NCI-H748 (cell line): ENCODE data around the gene PMS2.
"Not testable (repeated sequence)": the region's sequence is repeated elsewhere in the genome, so short reads cannot be mapped to it uniquely, and the experiment has no call there.

Experiments used
- DNase-seq: peaks from one replicate; lab custom pipeline; 2025; ENCODE audit not compliant: unreplicated experiment; lab: John Stamatoyannopoulos, UW

PMS2 gene

DNA sequence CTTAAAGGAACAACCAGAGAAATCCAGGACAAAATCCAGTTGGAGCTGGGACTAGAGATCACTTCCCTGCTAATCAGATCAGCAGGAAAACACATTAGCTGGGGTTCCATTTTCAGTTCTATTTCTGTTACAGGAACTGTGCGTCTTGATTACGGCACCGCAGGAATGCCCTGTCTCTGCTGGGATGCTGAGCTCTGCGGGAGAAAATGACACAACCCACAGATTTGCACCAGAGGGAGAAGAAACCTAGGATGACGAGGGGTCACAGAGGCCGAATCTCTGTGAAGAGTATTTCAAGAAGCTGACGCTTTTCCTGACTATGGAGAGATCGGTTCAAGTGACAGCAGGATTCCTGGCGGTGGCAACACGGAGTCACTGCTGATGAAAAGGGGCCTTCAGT, 78.6 kb downstream of the PMS2 start:
- DNase-seq = not testable (repeated sequence)

DNA sequence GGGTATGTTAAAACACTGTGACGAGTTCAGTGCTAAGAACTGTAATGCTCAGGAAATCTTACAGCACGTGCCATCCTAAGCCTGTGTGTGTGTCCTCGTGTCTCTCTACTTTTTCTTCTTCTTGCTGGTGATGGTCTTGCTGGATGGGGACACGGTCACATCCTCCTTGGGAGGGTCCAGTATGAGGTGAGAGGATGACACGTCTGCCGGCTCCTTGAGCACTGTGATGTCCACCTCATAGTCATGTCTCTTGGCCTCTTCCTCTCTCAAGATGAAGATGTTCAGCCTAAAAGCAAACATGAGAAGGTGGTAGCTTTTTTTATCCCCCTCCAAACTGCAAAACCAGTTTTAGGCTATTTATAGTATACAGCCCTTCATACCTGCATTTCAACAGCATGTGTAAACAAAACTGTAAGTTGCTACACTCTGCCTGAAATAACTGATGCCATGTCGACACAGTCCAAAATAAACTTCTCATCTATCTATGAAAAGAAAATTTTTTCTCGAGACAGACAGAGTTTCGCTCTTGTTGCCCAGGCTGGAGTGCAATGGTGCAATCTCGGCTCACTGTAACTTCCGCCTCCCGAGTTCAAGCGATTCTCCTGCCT, 82.5 kb downstream of the PMS2 start:
- not testable (repeated sequence) for DNase-seq

DNA sequence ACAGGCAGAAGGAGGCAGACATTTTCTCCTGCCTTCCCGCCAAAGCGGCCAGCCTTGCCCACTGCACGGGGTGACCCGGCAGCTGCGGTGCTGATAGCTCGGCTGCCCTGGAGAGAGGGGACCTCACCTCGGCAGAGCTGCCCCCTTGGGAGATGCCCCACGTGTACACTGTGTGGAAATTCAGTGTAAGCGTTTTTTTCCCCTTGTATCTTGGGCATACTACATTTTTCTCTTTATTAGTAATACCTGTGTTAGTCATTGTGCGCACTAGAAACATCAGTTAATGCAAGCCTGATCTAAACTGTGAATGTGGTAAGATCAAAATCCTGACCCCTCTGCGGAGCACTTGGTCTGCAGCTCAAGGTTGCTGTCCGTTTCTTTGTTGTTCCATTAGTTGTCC, 84.2 kb downstream of the PMS2 start:
- not testable (repeated sequence) for DNase-seq

DNA sequence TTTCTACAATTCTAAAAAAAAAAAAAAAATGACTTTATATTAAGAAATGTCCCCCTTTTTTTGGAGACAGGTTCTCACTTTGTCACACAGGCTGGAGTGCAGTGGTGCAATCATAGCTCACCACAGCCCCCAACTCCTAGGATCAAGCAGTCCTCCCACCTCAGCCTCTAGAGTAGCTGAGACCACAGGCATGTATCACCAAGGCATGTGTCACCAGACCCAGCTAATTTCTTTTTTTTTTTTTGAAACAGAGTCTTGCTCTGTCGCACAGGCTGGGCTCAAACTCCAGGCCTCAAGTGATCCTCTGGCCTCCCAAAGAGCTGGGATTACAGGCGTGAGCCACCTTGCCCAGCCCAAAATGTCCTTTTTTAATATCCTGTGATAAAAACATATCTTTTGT, 84.7 kb downstream of the PMS2 start:
- not testable (repeated sequence) for DNase-seq
